SU-DHL-6 (cell line): ENCODE results near the gene FANCG.

ENCODE experiments used
- H2AFZ ChIP-seq: fragments of 200-600 bp; sonication (generic); 2 replicates; pipeline ENCODE4 v1.6.1; 2014; ENCODE audit warnings: low read depth, mild to moderate bottlenecking, moderate library complexity, mixed read lengths, antibody characterized with exemption, low read length; ENCODE audit not compliant: severe bottlenecking
- H3F3A ChIP-seq: fragments of 200-600 bp; shearing (Covaris generic); 2 replicates; pipeline ENCODE4 v1.6.0; 2016; ENCODE audit warnings: antibody characterized with exemption, mild to moderate bottlenecking; ENCODE audit not compliant: insufficient read depth
- H3K27ac ChIP-seq: fragments of 200-600 bp; sonication (generic); 2 replicates; pipeline ENCODE4 v1.5.1; 2016; ENCODE audit warnings: low read depth, mild to moderate bottlenecking, low read length, moderate library complexity, mixed read lengths
- H3K27me3 ChIP-seq: fragments of 200-600 bp; sonication (generic), shearing (Covaris generic); 2 replicates; pipeline ENCODE4 v1.6.0; 2014; ENCODE audit warnings: mild to moderate bottlenecking, low read length
- H3K36me3 ChIP-seq: fragments of 200-600 bp; sonication (generic); 2 replicates; pipeline ENCODE4 v1.6.1; 2014; ENCODE audit warnings: mild to moderate bottlenecking, low read length, mixed read lengths
- H3K4me2 ChIP-seq: fragments of 300-600, 200-600 bp; shearing (Covaris generic), sonication (generic); 2 replicates; pipeline ENCODE4 v1.6.0; 2014; ENCODE audit warnings: low read length, low read depth, mild to moderate bottlenecking; ENCODE audit not compliant: poor library complexity, severe bottlenecking
- H3K4me3 ChIP-seq: fragments of 200-600 bp; sonication (generic); 2 replicates; pipeline ENCODE4 v1.5.1; 2014; ENCODE audit warnings: antibody characterized with exemption, low read length, mild to moderate bottlenecking, mixed read lengths; ENCODE audit not compliant: insufficient read depth, poor library complexity, severe bottlenecking
- H3K79me2 ChIP-seq: fragments of 200-600 bp; sonication (generic); 2 replicates; pipeline ENCODE4 v1.6.1; 2014; ENCODE audit warnings: mild to moderate bottlenecking, low read length, moderate library complexity; ENCODE audit not compliant: insufficient read depth
- H3K9ac ChIP-seq: fragments of 200-600 bp; sonication (generic); 2 replicates; pipeline ENCODE4 v1.7.0; 2014; ENCODE audit warnings: mild to moderate bottlenecking, low read length
- H3K9me2 ChIP-seq: fragments of 200-600 bp; sonication (generic); replicated peaks from 2 replicates; pipeline ENCODE4 v1.6.1; 2014; ENCODE audit warnings: low read length; ENCODE audit not compliant: insufficient read depth
- H3K9me3 ChIP-seq: fragments of 200-600 bp; sonication (generic); 2 replicates; pipeline ENCODE4 v1.6.1; 2014; ENCODE audit warnings: low read length, mixed read lengths; ENCODE audit not compliant: insufficient read depth
- H4K20me1 ChIP-seq: fragments of 200-600 bp; sonication (generic); 2 replicates; pipeline ENCODE4 v1.6.1; 2014; ENCODE audit warnings: low read depth, mild to moderate bottlenecking, antibody characterized with exemption, low read length, moderate library complexity, mixed read lengths
- EZH2phosphoT487 ChIP-seq: fragments of 200-600 bp; sonication (generic), shearing (Covaris generic); conservative IDR thresholded peaks from 2 replicates; pipeline ENCODE4 v1.6.1; 2018; ENCODE audit warnings: mild to moderate bottlenecking, antibody characterized with exemption, low read length, moderate library complexity, mixed read lengths
- TF ChIP-seq, protein P1 (sequence below): fragments of 200-600 bp; sonication (generic); IDR thresholded peaks from one replicate; pipeline ENCODE4 v1.5.1; 2017; ENCODE audit warnings: antibody characterized with exemption, mild to moderate bottlenecking, low read length, moderate library complexity; ENCODE audit not compliant: insufficient read depth, poor library complexity, severe bottlenecking

Gene FANCG

DNA sequence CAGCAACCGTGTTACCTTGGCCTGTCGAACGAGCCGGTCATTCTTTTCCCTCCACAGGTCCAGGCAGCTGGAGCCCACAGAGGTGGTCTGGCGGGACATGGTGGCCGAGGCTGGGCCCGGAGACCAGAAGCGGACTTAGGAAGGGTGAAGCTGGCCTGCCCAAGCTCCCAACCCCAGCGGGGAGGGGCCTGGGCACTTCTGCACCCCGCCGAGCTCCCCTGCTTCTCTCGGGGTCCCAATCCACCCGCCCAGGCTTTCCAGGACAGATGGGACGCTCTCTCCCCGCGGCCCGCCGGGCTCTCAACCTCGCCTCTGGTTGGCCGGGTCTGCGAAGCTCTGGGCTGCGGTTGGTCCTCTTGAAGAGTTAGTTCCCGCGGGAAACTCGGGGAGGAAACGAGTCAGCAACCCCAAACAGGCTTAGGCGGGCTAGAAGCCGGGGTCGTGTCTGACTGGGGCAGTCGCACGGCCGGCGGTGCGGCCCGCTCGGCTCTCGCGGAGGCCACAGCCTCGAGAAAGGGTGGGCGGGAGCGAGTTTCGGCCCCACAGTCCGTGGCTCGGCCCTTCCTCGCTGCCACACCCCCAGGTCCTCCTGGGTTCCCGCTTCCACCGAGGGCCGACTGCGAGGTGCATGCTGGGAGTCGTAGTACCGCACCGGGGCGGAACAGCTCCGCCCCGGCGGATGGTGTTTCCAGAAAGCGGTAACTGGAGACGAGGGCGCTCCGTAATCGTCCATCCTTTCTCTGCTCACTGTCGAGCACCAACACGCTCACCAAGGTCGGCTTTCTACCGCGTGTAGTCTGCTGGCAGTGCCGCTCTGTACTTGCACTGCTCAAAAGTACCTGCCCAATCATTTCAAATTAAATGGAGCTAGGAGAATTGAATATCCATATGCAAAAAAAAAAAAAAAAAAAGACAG, at the start of gene FANCG:
Gene FANCG (minus strand): TSS at position 517 of the 916 bp plus-strand sequence. CDS start 418 bp downstream, at position 99.
- peak within 1 kb of the TSS; percentile 94 for H2AFZ ChIP-seq

DNA sequence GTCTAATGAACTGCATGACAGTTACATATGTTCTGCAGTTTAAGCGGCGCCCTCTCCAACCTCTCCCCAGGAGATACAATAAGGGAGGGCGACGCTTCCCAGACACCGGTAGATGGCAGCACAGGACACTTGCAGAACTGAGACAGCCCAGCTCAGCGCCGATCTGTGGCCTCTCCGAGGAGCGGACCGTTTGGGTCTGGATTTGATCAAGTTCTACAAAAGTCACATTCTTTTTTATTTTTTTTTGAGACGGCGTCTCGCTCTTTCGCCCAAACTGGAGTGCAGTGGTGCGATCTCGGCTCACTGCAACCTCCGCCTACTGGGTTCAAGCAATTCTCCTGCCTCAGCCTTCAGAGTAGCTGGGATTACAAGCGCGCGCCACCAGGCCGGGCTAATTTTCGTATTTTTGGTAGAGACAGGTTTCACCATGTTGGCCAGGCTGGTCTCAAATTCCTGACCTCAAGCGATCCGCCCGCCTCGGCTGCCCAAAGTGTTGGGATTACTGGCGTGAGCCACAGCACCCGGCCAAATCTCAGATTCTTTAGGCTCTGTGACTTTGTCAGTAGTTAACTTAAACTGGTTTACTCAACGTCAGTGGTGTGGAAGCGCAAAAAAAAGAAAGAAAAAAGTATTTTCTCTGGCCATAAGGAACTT, 37.3 kb upstream of the FANCG start:
- Histone ChIP-seq H3K9ac (peak overlapping the region; percentile 58), H3K27ac (peak overlapping the region; percentile 65), H3K27me3 (no peaks in the 10 kb centered on the region), H3K79me2 (no peaks in the 10 kb centered on the region), H3K4me2 (peak overlapping the region; percentile 96), H4K20me1 (no peaks in the 10 kb centered on the region), H3F3A (peaks cover 11% of the 10 kb centered on the region), H3K4me3 (no peak overlapping the region), H2AFZ (peak overlapping the region; percentile 87), H3K9me3 (no peaks in the 10 kb centered on the region), H3K9me2 (no peaks in the 10 kb centered on the region), H3K36me3 (no peaks in the 10 kb centered on the region)
- TF ChIP-seq EZH2phosphoT487, result no peak
- TF ChIP-seq, protein P1, sequence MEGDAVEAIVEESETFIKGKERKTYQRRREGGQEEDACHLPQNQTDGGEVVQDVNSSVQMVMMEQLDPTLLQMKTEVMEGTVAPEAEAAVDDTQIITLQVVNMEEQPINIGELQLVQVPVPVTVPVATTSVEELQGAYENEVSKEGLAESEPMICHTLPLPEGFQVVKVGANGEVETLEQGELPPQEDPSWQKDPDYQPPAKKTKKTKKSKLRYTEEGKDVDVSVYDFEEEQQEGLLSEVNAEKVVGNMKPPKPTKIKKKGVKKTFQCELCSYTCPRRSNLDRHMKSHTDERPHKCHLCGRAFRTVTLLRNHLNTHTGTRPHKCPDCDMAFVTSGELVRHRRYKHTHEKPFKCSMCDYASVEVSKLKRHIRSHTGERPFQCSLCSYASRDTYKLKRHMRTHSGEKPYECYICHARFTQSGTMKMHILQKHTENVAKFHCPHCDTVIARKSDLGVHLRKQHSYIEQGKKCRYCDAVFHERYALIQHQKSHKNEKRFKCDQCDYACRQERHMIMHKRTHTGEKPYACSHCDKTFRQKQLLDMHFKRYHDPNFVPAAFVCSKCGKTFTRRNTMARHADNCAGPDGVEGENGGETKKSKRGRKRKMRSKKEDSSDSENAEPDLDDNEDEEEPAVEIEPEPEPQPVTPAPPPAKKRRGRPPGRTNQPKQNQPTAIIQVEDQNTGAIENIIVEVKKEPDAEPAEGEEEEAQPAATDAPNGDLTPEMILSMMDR, result peak; percentile 96

More for the DNA sequence above, at the start of gene FANCG:
- Histone ChIP-seq H3K27me3 (no peaks in the 10 kb centered on the region), H3K27ac (peak within 1 kb of the TSS; percentile 81), H3K9me2 (no peaks in the 10 kb centered on the region), H3K9me3 (no peaks in the 10 kb centered on the region), H3K9ac (peak within 1 kb of the TSS; percentile 80), H3K79me2 (peaks cover 23% of the 10 kb centered on the region), H3K4me2 (peak within 1 kb of the TSS; percentile 91), H3F3A (0 out of 2 replicates have a peak, but pooled peaks cover 6% of the 10 kb centered on the region), H3K36me3 (no peaks in the 10 kb centered on the region), H3K4me3 (peak within 1 kb of the TSS; percentile 78), H4K20me1 (no peaks in the 10 kb centered on the region)
- TF ChIP-seq, protein P1, result no peak
- TF ChIP-seq EZH2phosphoT487, result no peak

DNA sequence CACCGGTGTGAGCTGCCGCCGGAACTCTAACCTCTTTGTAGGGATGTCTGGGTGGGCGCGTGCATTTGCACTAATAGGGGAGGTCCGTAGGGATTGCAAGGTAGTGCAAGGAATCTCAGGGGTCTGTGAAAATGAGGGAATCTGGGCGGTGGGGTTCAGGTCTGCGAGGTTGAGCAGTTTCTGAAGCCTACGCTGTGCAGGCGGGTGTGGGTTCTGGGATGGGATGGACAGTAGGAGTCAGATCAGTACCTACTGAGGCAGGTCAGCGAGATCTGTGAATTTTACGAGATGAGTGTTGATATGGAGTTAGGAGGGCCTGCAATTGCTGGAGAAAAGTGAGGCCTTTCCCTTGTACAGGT, 36.8 kb upstream of the FANCG start:
- peak overlapping the region; percentile 58 for H3K9ac ChIP-seq
- peaks cover 11% of the 10 kb centered on the region for H3F3A ChIP-seq
- H3K79me2 ChIP-seq, result no peaks in the 10 kb centered on the region
- peak overlapping the region; percentile 65 for H3K27ac ChIP-seq
- no peaks in the 10 kb centered on the region for H3K36me3 ChIP-seq
- no peaks in the 10 kb centered on the region for H3K9me3 ChIP-seq
- TF ChIP-seq EZH2phosphoT487, result no peak
- TF ChIP-seq, protein P1, result no peak
- H4K20me1 ChIP-seq, result no peaks in the 10 kb centered on the region
- no peaks in the 10 kb centered on the region for H3K9me2 ChIP-seq
- peak overlapping the region; percentile 49 for H3K4me3 ChIP-seq
- peak overlapping the region; percentile 87 for H2AFZ ChIP-seq
- no peaks in the 10 kb centered on the region for H3K27me3 ChIP-seq
- H3K4me2 ChIP-seq, result peak overlapping the region; percentile 96
